ENCODE data around the gene ZC3HAV1. TPM values are rescaled to one million over a fixed set of nuclear protein-coding genes. Genes with fewer than 3 reads are reported as not detected.

The ZC3HAV1 gene
- polyA plus RNA-seq, 1 of the 3 experiments (the other 2 are of a cell fraction) = 11.2 TPM

GRCh38 chr7:139061416-139061815 is 48.1 kb downstream of the ZC3HAV1 start:
- POLR2A ChIA-PET = no interaction called here
- no peaks in the 10 kb centered on the region for H3K79me2 ChIP-seq (ENCODE audit: insufficient read depth)
- H3K9me3 ChIP-seq = no peaks in the 10 kb centered on the region
- H3F3A ChIP-seq (replicated peaks; ENCODE audit: insufficient read depth) = no peaks in the 10 kb centered on the region
- no peak overlapping the region for H3K9ac ChIP-seq
- no peak for TF ChIP-seq ELF1 (IDR thresholded peaks at IDR 0.05)
- no peak for TF ChIP-seq MEF2A (IDR thresholded peaks at IDR 0.05; ENCODE audit: borderline replicate concordance, low read depth)
- no peak for TF ChIP-seq CHD2 (IDR thresholded peaks at IDR 0.05; ENCODE audit: low read length, partially characterized antibody)
- no peak for TF ChIP-seq MAX (IDR thresholded peaks at IDR 0.05; ENCODE audit: low read depth)
- TF ChIP-seq RXRA (IDR thresholded peaks at IDR 0.05; ENCODE audit: borderline replicate concordance, low read depth) = no peak
- TF ChIP-seq JUND (IDR thresholded peaks at IDR 0.05) = no peak
- TF ChIP-seq FOXM1 (IDR thresholded peaks at IDR 0.05; ENCODE audit: low read depth) = no peak
- no peak for TF ChIP-seq USF2 (IDR thresholded peaks at IDR 0.05; ENCODE audit: borderline replicate concordance, low read depth, low read length)
- no peak for TF ChIP-seq NRF1 (IDR thresholded peaks at IDR 0.05; ENCODE audit: low read depth, low read length)
- no peak for TF ChIP-seq TEAD4 (IDR thresholded peaks at IDR 0.05; ENCODE audit: borderline replicate concordance, insufficient read depth)
- TF ChIP-seq IRF3 (IDR thresholded peaks at IDR 0.05; ENCODE audit: low read depth, low read length) = no peak
- no peak for TF ChIP-seq RAD21 (IDR thresholded peaks at IDR 0.05; ENCODE audit: low read length)
- TF ChIP-seq YY1 (IDR thresholded peaks at IDR 0.05; ENCODE audit: low read depth) = no peak
- no peak for TF ChIP-seq SIN3A (IDR thresholded peaks at IDR 0.05; ENCODE audit: borderline replicate concordance, low read depth, low read length)
- no peak for TF ChIP-seq FOXJ3 (CRISPR knock-in tag; IDR thresholded peaks at IDR 0.05)
- TF ChIP-seq ZBTB33 (IDR thresholded peaks at IDR 0.05; ENCODE audit: borderline replicate concordance, low read depth) = no peak
- TF ChIP-seq POLR2AphosphoS5 (IDR thresholded peaks at IDR 0.05; ENCODE audit: low read depth, low read length) = no peak
- TF ChIP-seq GATA2 (CRISPR knock-in tag; IDR thresholded peaks at IDR 0.05) = no peak
- DNase-seq = no peak
- H4K20me1 ChIP-seq (ENCODE audit: insufficient read depth) = no peaks in the 10 kb centered on the region
- no peak overlapping the region for H3K4me3 ChIP-seq (ENCODE audit: low read depth in 2 of 2, low read length in 1 of 2)
- no peak overlapping the region for H2AFZ ChIP-seq (ENCODE audit: low read depth)
- no peak overlapping the region for H3K4me2 ChIP-seq
- H3K27ac ChIP-seq (ENCODE audit: low read depth in 2 of 2, low read length in 1 of 2) = no peak overlapping the region
- no peaks in the 10 kb centered on the region for H3K4me1 ChIP-seq (ENCODE audit: control insufficient read depth in 1 of 2, insufficient read depth in 2 of 2, low read depth in 1 of 2, low read length in 1 of 2)
- H3K27me3 ChIP-seq (ENCODE audit: insufficient read depth) = no peaks in the 10 kb centered on the region
- CTCF ChIA-PET = interaction anchor here (1.3 to 10.1 kb wide), 3 partner anchors 14 to 175 kb away, joined by 5 to 84 read pairs (median 7); no protein-coding TSS in a partner anchor
- whole genome bisulfite sequencing (ENCODE audit: low lambda C conversion rate) = 90% methylated on average over 5 of the region's 5 CpGs
- H3K36me3 ChIP-seq (replicated peaks in 1 of 2; ENCODE audit: control insufficient read depth in 1 of 2, insufficient read depth in 2 of 2, low read length in 1 of 2) = peaks cover 35 to 45% of the 10 kb centered on the region in 2 experiments
- H3K9me2 ChIP-seq = no peaks in the 10 kb centered on the region

All from SK-N-SH (cell line).